MM.1S (cell line): ENCODE measurements around the gene ARHGAP33.

ENCODE experiments used
- DNase-seq: peaks from one replicate; pipeline ENCODE4 v3.0.0-alpha.2; 2015
- H2AFZ ChIP-seq: fragments of 300-600 bp; sonication (generic); 2 replicates; pipeline ENCODE4 v1.6.0; 2016; ENCODE audit warnings: antibody characterized with exemption, low read length
- H3F3A ChIP-seq: fragments of 300-600 bp; sonication (generic); 2 replicates; pipeline ENCODE4 v1.6.1; 2016; ENCODE audit warnings: mild to moderate bottlenecking, antibody characterized with exemption, low read length, moderate library complexity, mixed read lengths; ENCODE audit not compliant: insufficient read depth
- H3K27ac ChIP-seq: fragments of 300-600 bp; sonication (generic); 2 replicates; pipeline ENCODE4 v1.5.1; 2016; ENCODE audit warnings: mild to moderate bottlenecking, low read length
- H3K27me3 ChIP-seq: fragments of 300-600 bp; sonication (generic); replicated peaks from 2 replicates; pipeline ENCODE4 v1.6.0; 2016; ENCODE audit warnings: low read length; ENCODE audit not compliant: insufficient read depth
- H3K36me3 ChIP-seq: fragments of 300-600 bp; sonication (generic); replicated peaks from 2 replicates; pipeline ENCODE4 v1.6.1; 2016; ENCODE audit warnings: mild to moderate bottlenecking, low read length, mixed read lengths; ENCODE audit not compliant: insufficient read depth
- H3K4me1 ChIP-seq: fragments of 300-600 bp; sonication (generic); 2 replicates; pipeline ENCODE4 v1.6.1; 2016; ENCODE audit warnings: low read length, mixed read lengths
- H3K4me2 ChIP-seq: fragments of 300-600 bp; sonication (generic); 2 replicates; pipeline ENCODE4 v1.6.0; 2016; ENCODE audit warnings: low read depth, low read length
- H3K4me3 ChIP-seq: fragments of 300-600 bp; sonication (generic); 2 replicates; pipeline ENCODE4 v1.5.1; 2016; ENCODE audit warnings: low read length, mixed read lengths
- H3K79me2 ChIP-seq: fragments of 300-600 bp; sonication (generic); 2 replicates; pipeline ENCODE4 v1.6.1; 2016; ENCODE audit warnings: mixed run types, low read length, mixed read lengths
- H3K9ac ChIP-seq: fragments of 300-600 bp; sonication (generic); 2 replicates; pipeline ENCODE4 v1.6.1; 2016; ENCODE audit warnings: low read length, mixed read lengths
- H3K9me2 ChIP-seq: fragments of 300-600 bp; sonication (generic); replicated peaks from 2 replicates; pipeline ENCODE4 v1.6.1; 2016; ENCODE audit warnings: mild to moderate bottlenecking, low read length, mixed read lengths; ENCODE audit not compliant: insufficient read depth
- H3K9me3 ChIP-seq: fragments of 300-600 bp; sonication (generic); replicated peaks from 2 replicates; pipeline ENCODE4 v1.6.1; 2016; ENCODE audit warnings: mild to moderate bottlenecking, low read length, mixed read lengths; ENCODE audit not compliant: insufficient read depth
- H4K20me1 ChIP-seq: fragments of 300-600 bp; sonication (generic); 2 replicates; pipeline ENCODE4 v1.6.1; 2016; ENCODE audit warnings: mild to moderate bottlenecking, low read length, moderate library complexity, mixed read lengths; ENCODE audit not compliant: insufficient read depth
- EZH2 ChIP-seq: fragments of 300-600 bp; sonication (generic); optimal IDR thresholded peaks from 2 replicates; pipeline ENCODE3; 2017; ENCODE audit warnings: low read depth, mild to moderate bottlenecking, antibody characterized with exemption, low read length, mixed read lengths
- EZH2phosphoT487 ChIP-seq: fragments of 300-600 bp; sonication (generic); IDR thresholded peaks from 2 replicates; pipeline ENCODE4 v1.6.1; 2018; ENCODE audit warnings: antibody characterized with exemption, low read length
- TF ChIP-seq, protein P1 (sequence below): fragments of 300-600 bp; sonication (generic); IDR thresholded peaks from 2 replicates; pipeline ENCODE4 v1.5.1; 2016; ENCODE audit warnings: antibody characterized with exemption, low read length, mixed read lengths

Gene ARHGAP33

DNA sequence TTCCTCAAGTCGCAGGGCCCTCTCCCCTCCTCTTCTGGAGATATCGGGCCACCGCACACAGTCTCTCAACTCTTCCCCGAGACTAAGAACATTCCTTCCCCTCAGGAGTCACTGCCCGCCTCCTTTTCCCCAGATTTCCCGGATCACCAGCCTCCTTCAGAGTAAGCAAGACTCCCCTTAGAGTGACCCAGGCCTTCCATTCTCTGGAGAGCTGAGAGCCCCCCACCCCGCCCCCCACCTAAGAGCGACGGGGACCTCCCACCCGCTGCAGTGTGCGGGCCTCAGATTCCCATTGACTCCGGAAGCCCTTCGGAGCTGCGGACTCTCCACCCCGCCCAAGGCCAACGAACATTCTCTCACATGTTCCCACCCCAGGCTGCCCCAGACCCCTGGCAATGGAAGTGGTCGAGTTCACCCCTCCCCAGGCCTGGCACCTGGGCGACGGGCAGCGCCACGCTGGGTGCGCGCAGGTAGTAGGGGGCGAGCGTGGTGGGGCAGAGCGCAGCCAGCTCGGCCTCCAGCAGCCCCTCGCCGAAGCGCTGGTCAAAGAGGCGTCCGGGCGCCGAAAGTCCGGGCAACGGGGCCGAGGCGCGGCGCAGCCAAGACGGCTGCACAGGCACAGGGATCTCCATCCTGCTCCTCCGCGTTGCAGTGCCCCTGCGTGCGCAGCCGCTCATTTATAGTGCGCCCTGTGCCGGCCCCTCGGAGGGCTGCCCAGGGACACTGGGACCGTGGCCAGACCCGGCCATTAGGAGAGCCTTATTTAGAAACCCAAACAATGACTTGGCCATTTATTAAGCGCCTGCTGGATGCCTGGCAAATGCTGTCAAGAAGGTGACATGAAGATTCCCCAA is 18.8 kb upstream of the ARHGAP33 start, which contains the start of gene HSPB6:
Gene HSPB6, minus strand, starts transcription at position 653 of the 854 bp plus-strand sequence. Its CDS starts 21 bp downstream, at position 632.
- Histone ChIP-seq H3K27ac (peak within 1 kb of the TSS; percentile 57; the same call in 1 of the 2 replicates), H3K36me3 (no peaks in the 10 kb centered on the region), H3K27me3 (no peaks in the 10 kb centered on the region), H3F3A (peaks cover 4% of the 10 kb centered on the region; the same call in 1 of the 2 replicates), H3K4me2 (peak within 1 kb of the TSS; percentile 94), H3K9me3 (no peaks in the 10 kb centered on the region), H2AFZ (peak within 1 kb of the TSS; percentile 82), H3K9ac (peak within 1 kb of the TSS; percentile 77; the same call in 1 of the 2 replicates), H3K4me3 (peak within 1 kb of the TSS; percentile 75), H3K4me1 (peaks cover 12% of the 10 kb centered on the region; the same call in 1 of the 2 replicates), H3K9me2 (no peaks in the 10 kb centered on the region), H3K79me2 (peaks cover 15% of the 10 kb centered on the region), H4K20me1 (no peaks in the 10 kb centered on the region)
- TF ChIP-seq EZH2phosphoT487 = no peak
- TF ChIP-seq, protein P1, sequence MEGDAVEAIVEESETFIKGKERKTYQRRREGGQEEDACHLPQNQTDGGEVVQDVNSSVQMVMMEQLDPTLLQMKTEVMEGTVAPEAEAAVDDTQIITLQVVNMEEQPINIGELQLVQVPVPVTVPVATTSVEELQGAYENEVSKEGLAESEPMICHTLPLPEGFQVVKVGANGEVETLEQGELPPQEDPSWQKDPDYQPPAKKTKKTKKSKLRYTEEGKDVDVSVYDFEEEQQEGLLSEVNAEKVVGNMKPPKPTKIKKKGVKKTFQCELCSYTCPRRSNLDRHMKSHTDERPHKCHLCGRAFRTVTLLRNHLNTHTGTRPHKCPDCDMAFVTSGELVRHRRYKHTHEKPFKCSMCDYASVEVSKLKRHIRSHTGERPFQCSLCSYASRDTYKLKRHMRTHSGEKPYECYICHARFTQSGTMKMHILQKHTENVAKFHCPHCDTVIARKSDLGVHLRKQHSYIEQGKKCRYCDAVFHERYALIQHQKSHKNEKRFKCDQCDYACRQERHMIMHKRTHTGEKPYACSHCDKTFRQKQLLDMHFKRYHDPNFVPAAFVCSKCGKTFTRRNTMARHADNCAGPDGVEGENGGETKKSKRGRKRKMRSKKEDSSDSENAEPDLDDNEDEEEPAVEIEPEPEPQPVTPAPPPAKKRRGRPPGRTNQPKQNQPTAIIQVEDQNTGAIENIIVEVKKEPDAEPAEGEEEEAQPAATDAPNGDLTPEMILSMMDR = no peak
- DNase-seq = no peak

- TF ChIP-seq, protein P1 = no peak
- TF ChIP-seq EZH2phosphoT487 = no peak
- no peaks in the 10 kb centered on the region for H3K36me3 ChIP-seq
- H3K4me3 ChIP-seq = peak overlapping the region; percentile 75
- H3K9me2 ChIP-seq = no peaks in the 10 kb centered on the region
- no peaks in the 10 kb centered on the region for H4K20me1 ChIP-seq
- peak overlapping the region; percentile 77; the same call in 1 of the 2 replicates for H3K9ac ChIP-seq
- H3K4me2 ChIP-seq = peak overlapping the region; percentile 94
- peak overlapping the region; percentile 82 for H2AFZ ChIP-seq
- H3K79me2 ChIP-seq = peaks cover 15% of the 10 kb centered on the region
- peak overlapping the region; percentile 57; the same call in 1 of the 2 replicates for H3K27ac ChIP-seq
- H3F3A ChIP-seq = peaks cover 4% of the 10 kb centered on the region; the same call in 1 of the 2 replicates
- no peaks in the 10 kb centered on the region for H3K9me3 ChIP-seq
- peaks cover 12% of the 10 kb centered on the region; the same call in 1 of the 2 replicates for H3K4me1 ChIP-seq
- no peak for DNase-seq
- no peaks in the 10 kb centered on the region for H3K27me3 ChIP-seq
These were observed 18.1 kb upstream of the ARHGAP33 start for GRCh38 chr19:35757231-35757748.

- peak; percentile 99 for DNase-seq
- peak within 1 kb of the TSS; percentile 61 for H3K27ac ChIP-seq
These were observed 17.4 kb upstream of the ARHGAP33 start, which contains the start of gene PROSER3 for GRCh38 chr19:35757749-35758608. TSS of gene PROSER3 (plus strand) at chr19:35758176. CDS start at chr19:35758216, 40 bp downstream.

More at GRCh38 chr19:35757749-35758608, 17.4 kb upstream of the ARHGAP33 start, which contains the start of gene PROSER3:
- Histone ChIP-seq H3K4me3 (peak within 1 kb of the TSS; percentile 75), H3K4me2 (peak within 1 kb of the TSS; percentile 94), H3K9me2 (no peaks in the 10 kb centered on the region), H3K79me2 (peaks cover 15% of the 10 kb centered on the region), H4K20me1 (no peaks in the 10 kb centered on the region), H3K4me1 (peaks cover 12% of the 10 kb centered on the region; the same call in 1 of the 2 replicates), H3K9me3 (no peaks in the 10 kb centered on the region), H2AFZ (peak within 1 kb of the TSS; percentile 82), H3K27me3 (no peaks in the 10 kb centered on the region), H3F3A (peaks cover 4% of the 10 kb centered on the region; the same call in 1 of the 2 replicates), H3K9ac (peak within 1 kb of the TSS; percentile 77), H3K36me3 (no peaks in the 10 kb centered on the region)
- no peak for TF ChIP-seq EZH2
- TF ChIP-seq EZH2phosphoT487 = no peak
- TF ChIP-seq, protein P1 = no peak
